Neural progenitor cell (in vitro differentiated cells): ENCODE results near the gene HDLBP. TPM values are rescaled to one million over a fixed set of nuclear protein-coding genes. Genes with fewer than 3 reads are reported as not detected.

Source experiments
- DNase-seq: peaks from one replicate; pipeline ENCODE4 v3.0.0-alpha.2; 2016; ENCODE audit warnings: low spot score
- H2AFZ ChIP-seq: fragments of 200-600 bp; sonication (generic); replicated peaks from 2 replicates; pipeline ENCODE4 v1.6.1; 2016; ENCODE audit warnings: antibody characterized with exemption
- H3F3A ChIP-seq: fragments of 200-600 bp; sonication (generic); 2 replicates; pipeline ENCODE4 v1.6.1; 2016; ENCODE audit warnings: antibody characterized with exemption, low read depth
- H3K27ac ChIP-seq: fragments of 200-600 bp; sonication (generic); 2 replicates; pipeline ENCODE4 v1.5.1; 2016; ENCODE audit warnings: mild to moderate bottlenecking
- H3K27me3 ChIP-seq: fragments of 200-600 bp; sonication (generic); 2 replicates; pipeline ENCODE4 v1.6.1; 2016; ENCODE audit warnings: mild to moderate bottlenecking, moderate library complexity
- H3K36me3 ChIP-seq: fragments of 200-600 bp; sonication (generic); 2 replicates; pipeline ENCODE4 v1.5.1; 2016
- H3K4me1 ChIP-seq: fragments of 200-600 bp; sonication (generic); 2 replicates; pipeline ENCODE4 v1.6.1; 2016; ENCODE audit warnings: mixed run types
- H3K4me2 ChIP-seq: fragments of 200-600 bp; sonication (generic); 2 replicates; pipeline ENCODE4 v1.6.1; 2016
- H3K4me3 ChIP-seq: fragments of 200-600 bp; sonication (generic); 2 replicates; pipeline ENCODE4 v1.5.1; 2016
- H3K79me2 ChIP-seq: fragments of 200-600 bp; sonication (generic); 2 replicates; pipeline ENCODE4 v1.6.1; 2016; ENCODE audit warnings: low read depth
- H3K9ac ChIP-seq: fragments of 200-600 bp; sonication (generic); 2 replicates; pipeline ENCODE4 v1.6.1; 2016
- H3K9me3 ChIP-seq: fragments of 200-600 bp; sonication (generic); 2 replicates; pipeline ENCODE4 v1.5.1; 2016; ENCODE audit warnings: low read depth
- H4K20me1 ChIP-seq: fragments of 200-600 bp; sonication (generic); 2 replicates; pipeline ENCODE4 v1.6.1; 2016; ENCODE audit warnings: low read depth
- H3K27ac Mint-ChIP-seq: 3 replicates; pipeline ENCODE4 v1.8.0; 2021; ENCODE audit warnings: mixed read lengths
- H3K27me3 Mint-ChIP-seq: 2 replicates; pipeline ENCODE4 v1.8.0; 2022; ENCODE audit warnings: low read depth, mild to moderate bottlenecking, inconsistent platforms, moderate library complexity, mixed read lengths; ENCODE audit not compliant: insufficient read depth
- H3K36me3 Mint-ChIP-seq: 3 replicates; pipeline ENCODE4 v1.8.0; 2021; ENCODE audit warnings: mixed read lengths
- H3K4me1 Mint-ChIP-seq: 3 replicates; pipeline ENCODE4 v1.8.0; 2021; ENCODE audit warnings: mixed read lengths
- H3K4me3 Mint-ChIP-seq: 3 replicates; pipeline ENCODE4 v1.8.0; 2021; ENCODE audit warnings: mild to moderate bottlenecking, moderate library complexity, mixed read lengths
- H3K9me3 Mint-ChIP-seq: 3 replicates; pipeline ENCODE4 v1.8.0; 2020; ENCODE audit warnings: mixed read lengths
- CTCF ChIP-seq: fragments of 200-600 bp; sonication (generic); IDR thresholded peaks from 2 replicates; pipeline ENCODE4 v1.5.1; 2017; ENCODE audit warnings: antibody characterized with exemption, mild to moderate bottlenecking
- EZH2 ChIP-seq: fragments of 200-600 bp; sonication (generic); IDR thresholded peaks from 2 replicates; pipeline ENCODE4 v1.6.1; 2017; ENCODE audit warnings: antibody characterized with exemption, mild to moderate bottlenecking, moderate library complexity
- EZH2phosphoT487 ChIP-seq: fragments of 200-600 bp; sonication (generic); IDR thresholded peaks from 2 replicates; pipeline ENCODE4 v1.6.1; 2017; ENCODE audit warnings: antibody characterized with exemption
- total RNA-seq: library from RNA; depleted of rRNA; stranded (reverse); fragments of >200 nt; gene quantifications from 2 replicates; pipeline ENCODE4 v1.2.3, GENCODE V29; 2015; ENCODE audit warnings: low replicate concordance

Gene HDLBP
- total RNA-seq, 1 donor from 2014 or later: 251 TPM

- H3K4me3 Mint-ChIP-seq: peak overlapping the region; percentile 99
- Histone ChIP-seq H3K4me1 (peaks cover 22% of the 10 kb centered on the region), H3K27ac (peak overlapping the region; percentile 94), H3F3A (peaks cover 6% of the 10 kb centered on the region), H4K20me1 (peaks cover 66% of the 10 kb centered on the region), H3K4me2 (peak overlapping the region; percentile 98), H3K36me3 (peaks cover 2% of the 10 kb centered on the region), H3K9ac (peak overlapping the region; percentile 93), H3K27me3 (no peaks in the 10 kb centered on the region), H2AFZ (no peak overlapping the region), H3K9me3 (no peaks in the 10 kb centered on the region), H3K4me3 (peak overlapping the region; percentile 90), H3K79me2 (peaks cover 93% of the 10 kb centered on the region)
- peaks cover 16% of the 10 kb centered on the region for H3K36me3 Mint-ChIP-seq
- H3K27ac Mint-ChIP-seq: peak overlapping the region; percentile 99
- peaks cover 4% of the 10 kb centered on the region for H3K27me3 Mint-ChIP-seq
- H3K4me1 Mint-ChIP-seq: peaks cover 50% of the 10 kb centered on the region
- no peaks in the 10 kb centered on the region for H3K9me3 Mint-ChIP-seq
- no peak for TF ChIP-seq CTCF
- TF ChIP-seq EZH2phosphoT487: no peak
- TF ChIP-seq EZH2: no peak
- DNase-seq: no peak
Measured at GRCh38 chr2:241316825-241317224, 1.4 kb upstream of the HDLBP start.

GRCh38 chr2:241315879-241316631, 583 bp upstream of the HDLBP start, which contains the start of gene SEPTIN2:
SEPTIN2 (plus strand) TSS chr2:241315925; CDS start chr2:241324233, 8,308 bp downstream.
- H3K4me3 Mint-ChIP-seq: peak within 1 kb of the TSS; percentile 99
- H3K9ac ChIP-seq: peak within 1 kb of the TSS; percentile 96
- no peak for DNase-seq
- H3K36me3 Mint-ChIP-seq: peaks cover 16% of the 10 kb centered on the region
- peak within 1 kb of the TSS; percentile 99 for H2AFZ ChIP-seq
- no peaks in the 10 kb centered on the region for H3K9me3 Mint-ChIP-seq
- peak within 1 kb of the TSS; percentile 90 for H3K4me3 ChIP-seq
- H3K27ac Mint-ChIP-seq: peak within 1 kb of the TSS; percentile 100
- peak within 1 kb of the TSS; percentile 98 for H3K27ac ChIP-seq
- peaks cover 48% of the 10 kb centered on the region for H3K4me1 Mint-ChIP-seq
- no peaks in the 10 kb centered on the region for H3K27me3 ChIP-seq
- H3K9me3 ChIP-seq: no peaks in the 10 kb centered on the region
- H3K36me3 ChIP-seq: no peaks in the 10 kb centered on the region
- peaks cover 4% of the 10 kb centered on the region for H3F3A ChIP-seq
- peaks cover 93% of the 10 kb centered on the region for H3K79me2 ChIP-seq
- H3K4me2 ChIP-seq: peak within 1 kb of the TSS; percentile 98
- TF ChIP-seq CTCF (no peak), EZH2phosphoT487 (no peak), EZH2 (no peak)
- peaks cover 66% of the 10 kb centered on the region for H4K20me1 ChIP-seq
- H3K27me3 Mint-ChIP-seq: peaks cover 4% of the 10 kb centered on the region
- H3K4me1 ChIP-seq: peaks cover 22% of the 10 kb centered on the region

- peak overlapping the region; percentile 70 for H3K27ac Mint-ChIP-seq
- no peaks in the 10 kb centered on the region for H3K9me3 Mint-ChIP-seq
- peaks cover 4% of the 10 kb centered on the region for H3K27me3 Mint-ChIP-seq
- Histone ChIP-seq H3K79me2 (peaks cover 93% of the 10 kb centered on the region), H3K27me3 (no peaks in the 10 kb centered on the region), H3K9ac (peak overlapping the region; percentile 96), H2AFZ (peak overlapping the region; percentile 23), H3K4me3 (peak overlapping the region; percentile 90), H3K4me2 (peak overlapping the region; percentile 83), H3K4me1 (peaks cover 17% of the 10 kb centered on the region), H3K36me3 (no peaks in the 10 kb centered on the region), H3K9me3 (no peaks in the 10 kb centered on the region), H3K27ac (peak overlapping the region; percentile 78), H3F3A (peaks cover 4% of the 10 kb centered on the region), H4K20me1 (peaks cover 66% of the 10 kb centered on the region)
- H3K36me3 Mint-ChIP-seq: peaks cover 10% of the 10 kb centered on the region
- TF ChIP-seq EZH2: no peak
- TF ChIP-seq CTCF: no peak
- no peak for TF ChIP-seq EZH2phosphoT487
- peak overlapping the region; percentile 99 for H3K4me3 Mint-ChIP-seq
- DNase-seq: no peak
- peaks cover 42% of the 10 kb centered on the region for H3K4me1 Mint-ChIP-seq
Measured at GRCh38 chr2:241314226-241315092, 1.0 kb downstream of the HDLBP start.
